GM18858 (cell line): Measurements from ENCODE around the gene PAK5.

Source experiments
- ATAC-seq: cut with Tn5 transposase; IDR thresholded peaks from one replicate; pipeline ENCODE4 v1.9.1; 2021; ENCODE audit not compliant: unreplicated experiment

The PAK5 gene

GRCh38 chr20:9532069-9532838, 306.6 kb downstream of the PAK5 start:
- ATAC-seq: no peak

DNA sequence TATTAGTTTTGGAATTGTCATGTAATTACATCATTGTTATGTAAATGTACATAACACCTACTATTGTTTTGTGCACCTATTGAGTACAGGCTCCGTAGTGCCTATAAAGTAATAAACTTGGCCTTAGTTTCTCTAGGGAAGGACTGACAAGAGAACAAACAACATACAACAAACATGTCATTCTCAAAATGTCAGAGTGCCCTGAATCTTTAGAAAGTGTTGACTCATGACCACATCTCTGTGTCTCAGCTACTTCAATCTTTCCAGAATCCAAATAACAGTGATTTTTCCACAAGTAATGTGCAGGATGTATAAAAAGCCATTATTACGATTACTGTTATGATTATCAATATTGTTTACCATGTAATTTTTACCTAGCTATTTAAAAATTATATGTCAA, 307.3 kb downstream of the PAK5 start:
- ATAC-seq: no peak

DNA sequence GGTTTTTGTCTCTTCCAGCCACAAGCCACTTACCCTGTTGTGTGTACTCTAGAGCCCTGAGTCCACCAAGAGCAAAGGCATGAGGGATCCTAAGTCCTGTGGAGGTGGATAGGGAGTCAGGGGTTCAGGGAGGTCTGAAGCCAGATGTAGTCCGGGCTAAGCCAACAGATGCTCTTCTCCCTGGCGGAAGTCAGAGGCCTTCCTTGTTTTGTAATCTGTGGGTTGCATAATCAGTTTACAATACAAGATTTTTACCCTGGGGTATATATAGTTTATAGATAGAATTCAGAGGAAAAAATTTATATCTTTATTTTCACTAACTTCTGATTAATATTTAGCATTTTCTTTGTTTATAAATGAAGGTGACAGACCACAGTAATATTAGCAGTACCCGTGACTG, 315.2 kb downstream of the PAK5 start:
- no peak for ATAC-seq

- ATAC-seq: no peak
Measured at GRCh38 chr20:9520086-9520485, 318.8 kb downstream of the PAK5 start.

GRCh38 chr20:9518576-9519175, 320.2 kb downstream of the PAK5 start:
- ATAC-seq: no peak

- ATAC-seq: no peak
Measured at GRCh38 chr20:9517297-9518162, 321.3 kb downstream of the PAK5 start.

GRCh38 chr20:9516234-9516871, 322.5 kb downstream of the PAK5 start:
- ATAC-seq: no peak

DNA sequence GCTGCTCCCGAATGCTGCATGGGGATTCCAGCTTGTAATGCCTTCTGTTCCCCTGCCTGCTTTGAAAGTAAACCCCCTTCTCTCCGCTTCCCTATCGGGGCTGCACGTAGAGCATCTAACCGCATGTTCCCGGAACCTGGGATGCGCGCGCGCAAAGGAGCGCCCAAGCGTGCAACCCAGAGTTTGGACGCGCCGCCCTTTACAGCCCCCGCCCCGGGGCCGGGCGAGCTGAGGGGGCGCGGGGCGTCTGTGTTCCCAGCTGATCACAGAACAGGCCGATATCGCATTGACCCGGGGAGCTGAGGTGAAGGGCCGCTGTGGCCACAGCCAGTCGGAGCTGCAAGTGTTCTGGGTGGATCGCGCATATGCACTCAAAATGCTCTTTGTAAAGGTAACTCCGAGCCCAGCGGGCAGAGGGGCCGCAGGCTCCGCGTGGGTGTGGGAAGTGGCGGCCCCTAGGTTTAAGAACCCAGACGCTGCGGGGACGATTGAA, 323.1 kb downstream of the PAK5 start:
- ATAC-seq: no peak

GRCh38 chr20:9515214-9515585, 323.7 kb downstream of the PAK5 start:
- no peak for ATAC-seq

GRCh38 chr20:9514461-9515213, 324.2 kb downstream of the PAK5 start, which contains the start of gene LAMP5:
LAMP5 (plus strand) TSS chr20:9514590; CDS start chr20:9514853, 263 bp downstream.
- no peak for ATAC-seq

GRCh38 chr20:9514072-9514460, 324.8 kb downstream of the PAK5 start:
- no peak for ATAC-seq

DNA sequence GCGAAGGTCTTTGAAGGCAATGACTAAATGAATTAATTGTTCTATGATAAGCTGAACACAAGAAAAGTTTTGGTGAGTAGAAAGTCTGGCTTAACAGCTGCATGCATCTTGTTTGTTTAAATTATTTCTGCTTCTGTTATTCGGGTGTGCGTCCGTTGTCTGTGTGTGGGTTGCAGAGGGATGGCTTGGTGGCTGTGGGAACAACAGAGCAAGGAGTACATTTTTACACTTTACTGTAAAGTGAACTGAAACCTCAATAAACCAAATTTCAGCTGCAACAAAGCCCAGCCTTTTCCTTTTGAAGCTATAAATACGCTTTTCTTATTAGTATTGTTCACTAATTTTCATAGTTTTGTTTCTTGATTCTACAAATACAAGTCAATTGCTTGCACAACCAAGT, 328.0 kb downstream of the PAK5 start:
- ATAC-seq: peak; percentile 58

GRCh38 chr20:9509246-9509645, 329.6 kb downstream of the PAK5 start:
- ATAC-seq: no peak

DNA sequence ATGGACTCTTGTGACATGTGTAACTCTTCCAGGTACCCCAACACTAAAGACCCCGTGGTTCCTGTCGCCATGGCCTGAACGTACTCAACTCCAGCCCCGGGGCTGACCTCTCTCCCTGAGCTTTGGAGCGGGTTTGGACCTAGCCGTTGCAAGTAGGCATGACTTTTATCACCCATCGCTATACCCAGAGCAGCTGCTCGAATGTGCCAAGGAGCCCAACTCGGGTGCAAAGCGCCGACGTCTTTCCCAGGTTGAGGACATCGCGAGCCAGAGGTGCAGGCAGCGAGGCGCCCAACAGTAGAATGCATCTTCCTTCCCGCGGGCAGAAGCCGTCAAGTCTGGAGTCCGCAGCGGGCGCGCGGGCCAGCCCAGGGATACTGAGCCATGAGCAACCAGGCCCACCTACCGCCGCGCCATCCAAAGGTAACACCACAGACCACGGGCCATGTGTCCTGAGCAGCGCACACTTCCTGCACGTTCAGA, 330.1 kb downstream of the PAK5 start:
- no peak for ATAC-seq

DNA sequence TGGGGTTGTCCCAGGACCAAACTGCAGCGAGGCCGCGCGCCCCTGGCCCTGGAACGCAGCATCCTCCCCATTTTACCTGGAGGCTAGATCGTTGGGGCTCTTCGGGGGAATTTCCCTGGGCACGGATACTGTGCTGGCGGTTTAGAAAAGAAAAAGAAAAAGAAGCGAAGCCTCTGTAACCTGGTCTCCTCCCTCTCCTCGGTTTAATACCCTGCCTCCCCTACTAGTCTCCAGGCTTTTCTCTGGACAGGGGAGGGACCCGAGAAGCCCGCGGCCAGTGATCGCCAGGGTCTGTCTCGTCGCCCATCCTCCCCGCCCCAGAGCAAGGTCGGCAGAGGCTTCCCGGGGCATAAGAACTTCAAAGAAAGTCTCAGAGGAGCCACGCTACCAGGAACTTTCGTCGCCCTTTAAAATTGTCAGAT, 330.6 kb downstream of the PAK5 start:
- no peak for ATAC-seq

DNA sequence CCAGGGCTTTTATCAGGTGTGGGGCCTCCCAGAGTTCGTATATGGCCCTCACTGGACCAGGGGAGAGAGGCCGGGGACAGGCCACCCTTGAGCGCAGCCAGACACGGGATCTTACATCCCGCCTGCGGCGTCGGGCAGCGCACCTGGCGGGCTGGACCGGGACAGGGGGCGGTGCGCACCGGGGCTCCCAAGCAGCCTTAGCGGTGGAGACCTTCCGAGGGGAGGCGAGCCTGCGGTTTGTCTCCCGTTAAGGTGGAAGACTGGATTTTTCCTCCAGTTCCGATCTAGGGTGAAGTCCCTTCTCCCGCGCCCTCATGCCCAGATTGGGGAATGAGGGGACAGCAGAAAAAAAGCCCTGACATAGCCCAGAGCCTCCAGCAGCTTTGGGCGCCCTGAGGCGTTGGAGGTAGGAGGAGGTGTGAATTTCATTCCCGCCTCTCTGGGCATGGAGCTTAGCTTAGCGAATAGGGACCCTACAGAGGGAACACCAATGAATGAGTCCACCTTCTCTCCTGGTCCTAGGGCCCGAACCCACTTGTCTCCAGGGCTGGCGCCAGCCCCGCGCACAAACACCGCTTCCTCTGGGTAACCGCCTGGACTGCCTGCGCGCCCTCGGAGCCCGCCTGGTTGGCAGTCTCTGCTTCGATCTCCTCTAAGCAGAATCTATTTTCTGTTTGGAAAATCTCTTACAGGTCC, 331.2 kb downstream of the PAK5 start:
- no peak for ATAC-seq

GRCh38 chr20:9506964-9507369, 331.9 kb downstream of the PAK5 start:
- ATAC-seq: no peak

- ATAC-seq: no peak
Measured at GRCh38 chr20:9506280-9506821, 332.5 kb downstream of the PAK5 start.

- no peak for ATAC-seq
Measured at GRCh38 chr20:9503526-9504245, 335.2 kb downstream of the PAK5 start.
